Osteocyte (in vitro differentiated cells): ENCODE measurements around the gene DYNLRB2. TPM values are rescaled to one million over a fixed set of nuclear protein-coding genes. Genes with fewer than 3 reads are reported as not detected.

ENCODE experiments used
- DNase-seq: peaks from one replicate; pipeline ENCODE4 v3.0.0; 2021; ENCODE audit warnings: mixed read lengths; ENCODE audit not compliant: unreplicated experiment; ENCODE audit errors: extremely low spot score
- H3K27ac Mint-ChIP-seq: one replicate; pipeline ENCODE4 v1.8.0; 2021; ENCODE audit warnings: mild to moderate bottlenecking, mixed read lengths; ENCODE audit not compliant: unreplicated experiment
- H3K27me3 Mint-ChIP-seq: one replicate; pipeline ENCODE4 v1.8.0; 2021; ENCODE audit warnings: mixed read lengths; ENCODE audit not compliant: unreplicated experiment
- H3K36me3 Mint-ChIP-seq: one replicate; pipeline ENCODE4 v1.8.0; 2021; ENCODE audit warnings: mixed read lengths; ENCODE audit not compliant: unreplicated experiment
- H3K4me1 Mint-ChIP-seq: one replicate; pipeline ENCODE4 v1.8.0; 2021; ENCODE audit warnings: mixed read lengths; ENCODE audit not compliant: unreplicated experiment
- H3K4me3 Mint-ChIP-seq: one replicate; pipeline ENCODE4 v1.8.0; 2021; ENCODE audit warnings: mild to moderate bottlenecking, moderate library complexity, mixed read lengths; ENCODE audit not compliant: unreplicated experiment
- H3K9me3 Mint-ChIP-seq: one replicate; pipeline ENCODE4 v1.8.0; 2021; ENCODE audit warnings: mixed read lengths; ENCODE audit not compliant: unreplicated experiment
- CTCF ChIP-seq: fragments of 200-600 bp; sonication (generic); IDR thresholded peaks from 2 replicates; pipeline ENCODE4 v1.5.0; 2021; ENCODE audit warnings: antibody characterized with exemption, mild to moderate bottlenecking, moderate library complexity
- total RNA-seq: library from RNA; stranded (reverse); gene quantifications from 2 replicates; pipeline ENCODE4 v1.2.1, GENCODE V29; 2021

DYNLRB2 gene
- total RNA-seq, 1 donor from 2014 or later = not detected

DNA sequence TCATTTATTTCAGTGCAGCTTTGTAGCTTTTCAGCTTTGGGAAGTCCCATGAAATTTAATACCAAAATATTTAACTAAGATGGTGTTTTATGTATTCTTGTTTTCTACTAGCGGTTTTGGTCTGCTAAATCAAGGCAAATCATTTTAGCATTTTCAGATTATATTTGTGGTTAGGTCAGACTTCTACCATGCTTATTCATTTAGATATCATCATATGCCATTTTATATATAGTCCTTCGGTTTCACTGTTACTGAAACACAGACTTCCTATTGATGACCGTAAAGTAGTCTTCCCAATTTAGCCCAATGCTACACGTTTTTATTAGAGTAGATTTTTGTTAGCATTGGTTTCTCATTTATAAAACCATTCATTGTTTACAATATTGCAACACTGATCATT, 5.5 kb downstream of the DYNLRB2 start:
- Mint-ChIP-seq H3K4me1 (peaks cover 1% of the 10 kb centered on the region), H3K36me3 (no peaks in the 10 kb centered on the region), H3K4me3 (no peak overlapping the region), H3K27me3 (peaks cover 21% of the 10 kb centered on the region), H3K9me3 (no peaks in the 10 kb centered on the region), H3K27ac (no peak overlapping the region)
- no peak for DNase-seq
- no peak for TF ChIP-seq CTCF

DNA sequence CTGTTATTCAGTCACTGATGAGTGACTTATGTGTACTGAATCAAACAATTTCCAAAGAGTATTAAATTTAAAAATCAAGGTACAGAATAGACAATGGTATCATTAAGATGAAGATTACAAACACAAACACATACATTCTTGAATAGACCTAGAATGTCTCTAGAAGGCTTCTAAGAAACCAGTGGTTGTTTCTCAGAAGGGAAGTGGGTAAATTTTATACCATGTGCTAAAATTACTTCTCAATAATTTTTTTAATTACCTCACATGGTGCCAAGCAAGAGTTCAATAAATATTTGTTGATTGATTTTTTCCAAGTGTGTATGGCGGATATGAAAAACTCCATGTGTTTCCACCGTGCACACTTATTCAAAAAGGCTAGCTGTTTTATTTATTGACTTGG, 6.4 kb downstream of the DYNLRB2 start:
- Mint-ChIP-seq H3K27me3 (peaks cover 20% of the 10 kb centered on the region), H3K9me3 (no peaks in the 10 kb centered on the region), H3K27ac (no peak overlapping the region), H3K36me3 (no peaks in the 10 kb centered on the region), H3K4me3 (no peak overlapping the region), H3K4me1 (no peaks in the 10 kb centered on the region)
- no peak for DNase-seq
- TF ChIP-seq CTCF = no peak

DNA sequence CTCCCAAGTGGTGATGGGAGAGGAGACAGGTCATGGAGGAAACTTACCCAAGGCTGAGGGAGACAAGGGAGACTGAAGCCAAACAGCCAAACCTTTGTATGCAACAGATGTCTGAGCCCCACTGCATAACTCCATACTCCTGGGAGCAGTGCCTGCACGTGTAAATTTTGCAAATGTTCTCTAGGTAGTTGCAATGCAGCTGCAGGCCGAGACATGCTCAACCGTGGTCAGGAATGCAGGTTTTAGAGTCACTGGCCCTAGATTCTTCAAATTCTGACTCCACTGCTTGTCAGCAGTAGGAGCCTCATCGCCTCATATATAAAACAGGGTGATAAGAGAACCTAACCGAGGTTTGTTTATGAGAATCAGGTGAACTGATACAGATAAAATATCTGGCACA, 11.5 kb downstream of the DYNLRB2 start:
- H3K27ac Mint-ChIP-seq = no peak overlapping the region
- no peak for TF ChIP-seq CTCF
- DNase-seq = no peak

DNA sequence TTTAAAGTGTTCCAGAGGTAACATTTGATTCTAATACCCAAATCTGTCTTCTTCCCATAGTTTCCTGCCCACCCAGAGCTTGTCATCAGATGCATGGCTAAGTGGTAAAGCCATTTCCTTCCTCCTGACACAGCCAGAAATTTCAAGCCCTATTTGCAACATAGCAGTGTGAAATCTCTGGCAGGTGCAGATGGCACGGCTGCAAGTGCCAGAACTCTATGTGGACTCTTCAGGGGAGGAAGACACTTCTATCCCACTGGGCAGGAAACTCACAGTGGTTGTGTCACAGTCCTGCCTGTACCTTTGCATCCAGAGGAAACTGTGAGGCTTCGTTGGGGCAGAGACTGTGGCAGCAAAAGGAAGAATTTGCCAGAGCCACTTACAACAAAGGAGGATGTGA, 13.2 kb downstream of the DYNLRB2 start:
- Mint-ChIP-seq H3K4me1 (no peaks in the 10 kb centered on the region), H3K27ac (no peak overlapping the region), H3K27me3 (peaks cover 1% of the 10 kb centered on the region), H3K36me3 (no peaks in the 10 kb centered on the region), H3K9me3 (no peaks in the 10 kb centered on the region), H3K4me3 (no peak overlapping the region)
- no peak for TF ChIP-seq CTCF
- no peak for DNase-seq

More for the DNA sequence above, 11.5 kb downstream of the DYNLRB2 start:
- Mint-ChIP-seq H3K9me3 (no peaks in the 10 kb centered on the region), H3K36me3 (no peaks in the 10 kb centered on the region), H3K27me3 (peaks cover 5% of the 10 kb centered on the region), H3K4me1 (no peaks in the 10 kb centered on the region), H3K4me3 (no peak overlapping the region)

GRCh38 chr16:80556481-80556880, 15.7 kb downstream of the DYNLRB2 start:
- Mint-ChIP-seq H3K4me3 (no peak overlapping the region), H3K27ac (no peak overlapping the region), H3K36me3 (no peaks in the 10 kb centered on the region), H3K27me3 (peaks cover 4% of the 10 kb centered on the region), H3K9me3 (no peaks in the 10 kb centered on the region), H3K4me1 (no peaks in the 10 kb centered on the region)
- no peak for TF ChIP-seq CTCF
- DNase-seq = no peak
